Measurements from ENCODE around the gene ARHGAP28. TPM values are rescaled to one million over a fixed set of nuclear protein-coding genes. Genes with fewer than 3 reads are reported as not detected.

The ARHGAP28 gene
- total RNA-seq, 1 experiment from 2014 or later = 9.2 TPM

DNA sequence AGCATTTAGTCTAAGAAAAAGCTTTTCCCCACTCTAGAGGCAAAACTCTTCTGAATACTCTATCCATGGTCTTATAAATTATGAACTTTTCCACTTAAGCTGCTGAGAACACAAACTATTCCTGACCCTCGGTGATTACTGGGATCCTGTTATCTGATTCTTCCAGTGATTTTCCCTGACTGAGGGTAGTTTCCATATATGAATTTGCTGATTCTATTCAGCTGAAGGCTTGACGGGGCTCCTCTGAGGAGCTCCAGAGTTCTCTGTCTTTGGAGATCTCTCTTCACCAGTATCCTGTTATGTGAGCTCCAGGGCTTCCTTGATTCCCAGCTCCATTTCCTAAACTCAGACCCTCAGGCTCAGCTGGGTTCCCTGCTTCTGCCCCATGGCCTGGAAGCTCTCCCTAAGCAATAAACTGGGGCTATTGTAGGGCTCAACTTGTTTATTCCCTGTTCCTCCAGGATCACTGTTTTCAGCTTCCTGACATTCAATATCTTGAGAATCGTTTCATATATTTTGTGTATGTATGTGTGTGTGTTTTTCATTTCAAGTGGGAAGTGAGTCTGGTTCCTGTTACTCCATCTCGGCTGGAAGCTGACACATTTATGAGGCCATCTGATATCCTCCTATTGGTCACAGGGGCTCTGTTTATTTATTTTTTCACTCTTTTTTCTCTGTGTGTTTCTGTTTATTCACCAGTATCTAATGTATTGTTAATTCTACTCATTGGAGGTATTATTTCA, 78.2 kb downstream of the ARHGAP28 start:
- Histone ChIP-seq H4K8ac (replicated peaks; ENCODE audit: insufficient read length, low read depth, low read length) (no peak overlapping the region), H3K27ac (ENCODE audit: insufficient read length, low read depth, low read length) (no peak overlapping the region), H3K79me1 (ENCODE audit: insufficient read depth, low read depth, low read length, poor library complexity, severe bottlenecking) (no peaks in the 10 kb centered on the region), H4K91ac (ENCODE audit: insufficient read length, low read depth, low read length) (no peak overlapping the region), H3K4ac (ENCODE audit: low read depth, low read length) (no peak overlapping the region), H3K23me2 (ENCODE audit: insufficient read length, low read depth, low read length, poor library complexity, severe bottlenecking) (no peaks in the 10 kb centered on the region), H3K14ac (ENCODE audit: insufficient read depth, low read length) (no peak overlapping the region), H2BK120ac (ENCODE audit: low read depth, low read length, poor library complexity, severe bottlenecking) (no peak overlapping the region), H3K9me3 (ENCODE audit: control insufficient read depth, low read depth, low read length) (no peaks in the 10 kb centered on the region), H3K4me2 (ENCODE audit: insufficient read depth, insufficient read length, low read length) (no peak overlapping the region), H3K56ac (ENCODE audit: insufficient read length, low read depth, low read length) (no peak overlapping the region), H2BK12ac (ENCODE audit: insufficient read length, low read depth, low read length) (no peak overlapping the region), H3K9ac (ENCODE audit: extremely low read depth, insufficient read length, low read length) (no peak overlapping the region), H2BK15ac (ENCODE audit: low read depth, low read length) (no peak overlapping the region), H2BK5ac (ENCODE audit: insufficient read length, low read length) (no peak overlapping the region), H4K5ac (ENCODE audit: insufficient read length, low read depth, low read length) (no peak overlapping the region), H3K23ac (ENCODE audit: insufficient read length, low read depth, low read length) (no peak overlapping the region), H2BK20ac (ENCODE audit: low read depth, low read length, poor library complexity, severe bottlenecking) (no peak overlapping the region), H4K20me1 (ENCODE audit: control insufficient read depth, insufficient read depth, insufficient read length) (no peaks in the 10 kb centered on the region), H3K4me1 (ENCODE audit: insufficient read depth, low read length) (no peaks in the 10 kb centered on the region; the same call in 1 of the 2 replicates), H2AFZ (ENCODE audit: low read length) (no peak overlapping the region), H3T11ph (ENCODE audit: low read length) (no peak overlapping the region), H2AK5ac (ENCODE audit: insufficient read length, low read length) (no peak overlapping the region), H3K18ac (ENCODE audit: insufficient read length, low read depth, low read length) (no peak overlapping the region), H3K27me3 (ENCODE audit: insufficient read depth, low read length) (no peaks in the 10 kb centered on the region), H3K79me2 (ENCODE audit: insufficient read depth, low read length) (no peaks in the 10 kb centered on the region)
- TF ChIP-seq CTCF (conservative IDR thresholded peaks at IDR 0.05) = no peak
- H3K4me3 Mint-ChIP-seq = no peak overlapping the region
- no peak overlapping the region; a peak in 1 of 7 replicates for H3K27ac Mint-ChIP-seq
- H3K36me3 Mint-ChIP-seq (ENCODE audit: insufficient read depth in 1 of 3, low read depth in 3 of 3) = peaks cover 4 to 14% (median 7%) of the 10 kb centered on the region in 3 experiments
- H3K4me1 Mint-ChIP-seq = peaks cover 5 to 6% of the 10 kb centered on the region in 2 experiments
- no peaks in the 10 kb centered on the region for H3K27me3 Mint-ChIP-seq (ENCODE audit: low read depth)
- WGBS (ENCODE audit: extremely low coverage, insufficient read length, low lambda C conversion rate) = no CpG with 5 or more reads among the region's 4 CpGs
- peaks cover 7 to 9% of the 10 kb centered on the region in 2 experiments; a peak in 4 of 5 replicates for H3K9me3 Mint-ChIP-seq
- DNase-seq = no peak
